ENCODE measurements around the gene AMT. TPM values are rescaled to one million over a fixed set of nuclear protein-coding genes. Genes with fewer than 3 reads are reported as not detected.

AMT gene
- polyA plus RNA-seq, 1 donor (not counting 4 experiments of a cell fraction or from before 2014, with no cell fraction given): 7.1 TPM

DNA sequence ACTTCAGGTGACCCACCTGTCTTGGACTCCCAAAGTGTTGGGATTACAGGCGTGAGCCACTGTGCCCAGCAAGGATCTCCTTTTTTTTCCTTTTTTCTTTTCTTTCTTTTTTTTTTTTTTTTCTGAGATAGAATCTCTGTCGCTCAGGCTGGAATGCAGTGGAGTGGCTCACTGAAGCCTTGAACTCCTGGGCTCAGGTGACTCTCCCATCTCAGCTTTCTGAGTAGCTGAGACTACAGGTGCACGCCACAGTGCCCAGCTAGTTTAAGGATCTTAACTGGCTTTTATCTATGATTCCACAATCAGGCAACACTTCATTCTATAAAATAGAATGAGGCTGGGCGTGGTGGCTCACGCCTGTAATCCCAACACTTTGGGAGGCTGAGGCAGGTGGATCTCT is 23.1 kb upstream of the AMT start:
- Histone ChIP-seq H2AFZ (ENCODE audit: control insufficient read depth, low read length) (no peak overlapping the region), H3K4me3 (ENCODE audit: control insufficient read depth in 2 of 3, extremely low read depth in 1 of 3, insufficient read depth in 2 of 3, low read depth in 1 of 3, low read length in 3 of 3) (no peak overlapping the region), H4K20me1 (ENCODE audit: control insufficient read depth, extremely low read depth, insufficient read depth, low read length) (no peaks in the 10 kb centered on the region), H3K27ac (ENCODE audit: control insufficient read depth, insufficient read depth, low read length) (no peak overlapping the region), H3K4me2 (ENCODE audit: control insufficient read depth, extremely low read depth, insufficient read depth, low read depth, low read length) (no peak overlapping the region), H3K36me3 (ENCODE audit: control insufficient read depth in 2 of 2, extremely low read depth in 1 of 2, insufficient read depth in 2 of 2, low read length in 2 of 2) (no peaks in the 10 kb centered on the region), H3K9ac (ENCODE audit: control insufficient read depth, extremely low read depth, insufficient read depth, low read length) (no peak overlapping the region), H3K4me1 (ENCODE audit: control insufficient read depth, extremely low read depth, insufficient read depth, low read length) (peaks cover 11% of the 10 kb centered on the region), H3K9me1 (ENCODE audit: control insufficient read depth, extremely low read depth, insufficient read depth, low read length) (no peaks in the 10 kb centered on the region), H3K27me3 (ENCODE audit: control insufficient read depth, extremely low read depth, insufficient read depth, low read length) (no peaks in the 10 kb centered on the region), H3K79me2 (ENCODE audit: control insufficient read depth, insufficient read depth, low read length) (no peaks in the 10 kb centered on the region), H3K9me3 (ENCODE audit: control insufficient read depth, low read depth, low read length) (no peaks in the 10 kb centered on the region)
- TF ChIP-seq, protein P1, sequence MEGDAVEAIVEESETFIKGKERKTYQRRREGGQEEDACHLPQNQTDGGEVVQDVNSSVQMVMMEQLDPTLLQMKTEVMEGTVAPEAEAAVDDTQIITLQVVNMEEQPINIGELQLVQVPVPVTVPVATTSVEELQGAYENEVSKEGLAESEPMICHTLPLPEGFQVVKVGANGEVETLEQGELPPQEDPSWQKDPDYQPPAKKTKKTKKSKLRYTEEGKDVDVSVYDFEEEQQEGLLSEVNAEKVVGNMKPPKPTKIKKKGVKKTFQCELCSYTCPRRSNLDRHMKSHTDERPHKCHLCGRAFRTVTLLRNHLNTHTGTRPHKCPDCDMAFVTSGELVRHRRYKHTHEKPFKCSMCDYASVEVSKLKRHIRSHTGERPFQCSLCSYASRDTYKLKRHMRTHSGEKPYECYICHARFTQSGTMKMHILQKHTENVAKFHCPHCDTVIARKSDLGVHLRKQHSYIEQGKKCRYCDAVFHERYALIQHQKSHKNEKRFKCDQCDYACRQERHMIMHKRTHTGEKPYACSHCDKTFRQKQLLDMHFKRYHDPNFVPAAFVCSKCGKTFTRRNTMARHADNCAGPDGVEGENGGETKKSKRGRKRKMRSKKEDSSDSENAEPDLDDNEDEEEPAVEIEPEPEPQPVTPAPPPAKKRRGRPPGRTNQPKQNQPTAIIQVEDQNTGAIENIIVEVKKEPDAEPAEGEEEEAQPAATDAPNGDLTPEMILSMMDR (optimal IDR thresholded peaks at IDR 0.05 in 1 of 3, IDR thresholded peaks at IDR 0.05 in 1 of 3, conservative IDR thresholded peaks at IDR 0.05 in 1 of 3; ENCODE audit: extremely low read depth in 1 of 3, insufficient read depth in 2 of 3, low read length in 3 of 3): no peak
- TF ChIP-seq EZH2 (IDR thresholded peaks at IDR 0.05; ENCODE audit: low read length): no peak
- dilution Hi-C loops (cut with MboI; ENCODE audit: extremely low pct_ligation_motif_present, low sequenced_read_pairs): no loop called here
- no peak for DNase-seq (ENCODE audit: low read depth, low spot score)
- FAIRE-seq: no peak

DNA sequence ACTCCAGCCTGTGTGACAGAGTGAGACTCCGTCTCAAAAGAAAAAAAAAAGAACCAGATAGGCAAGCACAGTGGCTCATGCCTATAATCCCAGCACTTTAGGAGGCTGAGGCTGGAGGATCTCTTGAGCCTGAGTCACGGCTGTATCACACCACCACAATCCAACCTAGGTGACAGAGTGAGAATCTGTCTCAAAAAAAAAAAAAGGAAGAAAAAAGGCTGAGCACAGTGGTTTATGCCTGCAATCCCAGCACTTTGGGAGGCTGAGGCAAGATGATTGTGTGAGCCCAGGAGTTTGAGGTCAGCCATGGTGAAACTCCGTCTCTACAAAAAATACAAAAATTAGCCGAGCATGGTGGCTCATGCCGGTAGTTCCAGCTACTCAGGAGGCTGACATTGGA is 12.5 kb upstream of the AMT start:
- Histone ChIP-seq H3K9me3 (ENCODE audit: control insufficient read depth, low read depth, low read length) (no peaks in the 10 kb centered on the region), H3K4me2 (ENCODE audit: control insufficient read depth, extremely low read depth, insufficient read depth, low read depth, low read length) (no peak overlapping the region), H3K36me3 (ENCODE audit: control insufficient read depth in 2 of 2, extremely low read depth in 1 of 2, insufficient read depth in 2 of 2, low read length in 2 of 2) (no peaks in the 10 kb centered on the region), H3K27me3 (ENCODE audit: control insufficient read depth, extremely low read depth, insufficient read depth, low read length) (no peaks in the 10 kb centered on the region), H4K20me1 (ENCODE audit: control insufficient read depth, extremely low read depth, insufficient read depth, low read length) (no peaks in the 10 kb centered on the region), H3K27ac (ENCODE audit: control insufficient read depth, insufficient read depth, low read length) (no peak overlapping the region), H3K4me3 (ENCODE audit: control insufficient read depth in 2 of 3, extremely low read depth in 1 of 3, insufficient read depth in 2 of 3, low read depth in 1 of 3, low read length in 3 of 3) (no peak overlapping the region), H3K9ac (ENCODE audit: control insufficient read depth, extremely low read depth, insufficient read depth, low read length) (no peak overlapping the region), H3K4me1 (ENCODE audit: control insufficient read depth, extremely low read depth, insufficient read depth, low read length) (peaks cover 3% of the 10 kb centered on the region), H3K9me1 (ENCODE audit: control insufficient read depth, extremely low read depth, insufficient read depth, low read length) (no peaks in the 10 kb centered on the region), H3K79me2 (ENCODE audit: control insufficient read depth, insufficient read depth, low read length) (no peaks in the 10 kb centered on the region), H2AFZ (ENCODE audit: control insufficient read depth, low read length) (no peak overlapping the region)
- FAIRE-seq (no peak), DNase-seq (ENCODE audit: low read depth, low spot score) (no peak)
- dilution Hi-C loops (cut with MboI; ENCODE audit: extremely low pct_ligation_motif_present, low sequenced_read_pairs): no loop called here
- TF ChIP-seq, protein P1 (optimal IDR thresholded peaks at IDR 0.05 in 1 of 3, IDR thresholded peaks at IDR 0.05 in 1 of 3, conservative IDR thresholded peaks at IDR 0.05 in 1 of 3; ENCODE audit: extremely low read depth in 1 of 3, insufficient read depth in 2 of 3, low read length in 3 of 3): no peak
- no peak for TF ChIP-seq EZH2 (IDR thresholded peaks at IDR 0.05; ENCODE audit: low read length)

Measured in keratinocyte (primary cell).